MV-4-11 (cell line): ENCODE results near the gene RAD54L2.
A peak's percentile ranks its signal among the peaks of the same experiment; 100 is the strongest.
"Not testable (repeated sequence)": the region's sequence is repeated elsewhere in the genome, so short reads cannot be mapped to it uniquely, and the experiment has no call there.

Experiments
- DNase-seq: peaks from one replicate; lab custom pipeline; 2025; lab: John Stamatoyannopoulos, UW

The RAD54L2 gene

GRCh38 chr3:51539291-51539941 is 897 bp downstream of the RAD54L2 start:
- DNase-seq, result peak; percentile 13

DNA sequence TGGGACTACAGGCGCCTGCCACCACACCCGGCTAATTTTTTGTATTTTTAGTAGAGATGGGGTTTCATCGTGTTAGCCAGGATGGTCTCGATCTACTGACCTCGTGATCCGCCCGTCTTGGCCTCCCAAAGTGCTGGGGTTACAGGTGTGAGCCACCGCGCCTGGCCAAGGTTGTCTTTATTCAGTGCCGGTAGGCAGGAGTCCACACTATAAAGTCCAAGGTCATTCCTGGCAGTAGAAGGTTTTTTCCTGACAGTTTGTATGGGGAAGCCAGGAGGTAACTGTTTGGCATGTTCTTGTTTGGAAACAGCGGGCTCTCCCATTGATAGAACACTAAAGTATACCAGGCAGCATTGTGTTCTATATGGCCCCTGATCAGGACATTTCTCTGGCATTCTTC is 4.1 kb downstream of the RAD54L2 start:
- DNase-seq, result not testable (repeated sequence)

GRCh38 chr3:51544011-51544775 is 5.7 kb downstream of the RAD54L2 start:
- no peak for DNase-seq

DNA sequence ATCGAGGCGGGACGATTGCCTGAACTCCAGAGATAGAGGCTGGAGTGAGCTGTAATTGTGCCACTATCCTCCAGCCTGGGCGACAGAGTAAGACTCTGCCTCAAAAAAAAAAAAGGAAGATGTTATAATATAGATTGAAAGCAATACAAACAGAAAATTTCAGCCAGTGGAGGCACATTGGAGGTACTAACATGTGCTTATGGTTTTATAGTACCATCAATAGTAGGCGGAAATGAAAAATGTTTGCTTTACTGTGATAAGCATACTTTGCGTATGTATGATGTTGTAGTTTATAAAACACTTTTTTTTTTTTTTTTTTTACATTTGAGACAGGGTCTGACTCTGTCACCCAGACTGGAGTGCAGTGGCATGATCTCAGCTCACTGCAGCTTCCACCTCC is 8.8 kb downstream of the RAD54L2 start:
- no peak for DNase-seq

DNA sequence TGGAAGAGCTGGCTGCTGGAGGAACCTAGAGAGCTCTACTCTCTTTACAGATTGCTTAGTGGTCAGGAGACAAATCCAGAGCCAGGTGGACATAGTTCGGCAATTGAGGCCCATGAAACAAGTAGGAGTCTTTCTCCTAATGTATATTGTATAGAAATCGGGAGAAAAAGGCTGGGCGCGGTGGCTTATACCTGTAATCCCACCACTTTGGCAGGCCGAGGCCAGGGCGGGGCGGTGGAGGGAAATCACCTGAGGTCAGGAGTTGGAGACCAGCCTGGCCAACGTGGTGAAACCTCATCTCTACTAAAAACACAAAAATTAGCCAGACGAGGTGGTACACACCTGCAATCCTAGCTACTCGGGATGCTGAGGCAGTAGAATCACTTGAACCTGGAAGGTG is 10.8 kb downstream of the RAD54L2 start:
- DNase-seq, result no peak

DNA sequence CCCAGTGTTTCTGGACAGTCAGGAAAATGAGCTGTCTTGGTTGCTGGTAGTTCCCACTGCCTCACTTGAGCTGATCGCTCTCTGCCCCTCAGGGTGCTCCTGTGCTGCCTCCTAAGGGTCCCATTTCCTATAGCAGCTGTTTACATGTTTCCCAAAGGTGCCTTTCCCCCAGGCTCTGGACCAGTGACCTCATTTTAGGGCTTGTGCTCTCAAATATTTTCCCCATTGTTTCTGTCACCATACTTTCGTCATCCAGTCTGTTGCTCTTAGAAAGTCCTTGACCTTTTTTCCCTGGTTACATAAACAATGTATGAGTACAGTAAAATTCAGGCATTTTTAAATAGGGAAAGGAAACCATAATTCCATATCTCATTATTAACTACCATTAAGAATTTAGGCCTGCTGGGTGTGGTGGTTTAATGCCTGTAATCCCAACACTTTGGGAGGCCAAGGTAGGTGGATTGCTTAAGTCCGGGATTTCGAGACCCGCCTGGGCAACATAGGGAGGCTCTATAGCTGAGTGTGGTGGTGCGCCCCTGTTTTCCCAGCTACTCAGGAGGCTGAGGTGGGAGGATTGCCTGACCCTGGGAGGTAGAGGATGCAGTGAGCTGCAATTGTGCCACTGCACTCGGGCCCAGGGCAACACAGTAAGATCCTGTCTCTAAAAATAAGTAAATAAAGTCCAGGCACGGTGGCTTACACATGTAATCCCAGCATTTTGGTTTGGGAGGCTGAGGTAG is 11.7 kb downstream of the RAD54L2 start:
- DNase-seq, result no peak

DNA sequence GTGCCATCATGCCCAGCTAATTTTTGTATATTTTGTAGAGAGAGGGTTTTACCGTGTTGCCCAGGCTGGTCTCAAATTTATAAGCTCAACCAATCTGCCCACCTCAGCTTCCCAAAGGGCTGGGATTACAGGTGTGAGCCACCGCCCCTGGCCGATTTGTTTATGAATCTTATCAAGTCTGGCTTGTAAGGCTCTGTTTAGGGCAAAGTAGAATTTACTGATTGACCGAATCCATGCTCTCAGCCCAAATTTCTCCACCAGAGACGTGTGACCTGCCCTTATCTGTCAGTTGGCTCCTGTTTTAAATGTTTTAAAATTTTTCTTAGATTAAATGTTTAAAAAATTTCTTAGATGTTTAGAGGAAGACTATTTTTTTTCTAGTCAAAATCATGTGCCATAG is 19.5 kb downstream of the RAD54L2 start:
- DNase-seq, result no peak

GRCh38 chr3:51559411-51559888 is 20.9 kb downstream of the RAD54L2 start:
- DNase-seq, result no peak

DNA sequence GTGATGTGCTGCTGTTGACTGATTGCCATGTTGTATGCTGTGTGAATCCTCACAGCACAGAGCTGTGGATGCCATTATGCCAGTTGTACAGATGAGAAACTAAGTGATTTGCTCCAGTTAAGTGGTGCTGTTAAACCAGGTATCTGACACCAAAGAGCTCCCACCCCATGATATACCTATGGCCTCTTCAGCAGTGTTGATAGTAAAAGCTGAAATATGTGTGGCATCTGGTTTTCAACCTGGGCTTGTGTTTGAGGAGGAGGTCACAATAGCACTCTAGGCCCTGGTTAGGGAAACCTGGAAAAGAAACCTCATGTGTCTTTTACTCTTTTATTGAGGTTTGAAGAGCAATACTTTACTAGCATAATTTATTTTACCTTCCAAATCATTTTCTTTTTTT is 21.4 kb downstream of the RAD54L2 start:
- no peak for DNase-seq

DNA sequence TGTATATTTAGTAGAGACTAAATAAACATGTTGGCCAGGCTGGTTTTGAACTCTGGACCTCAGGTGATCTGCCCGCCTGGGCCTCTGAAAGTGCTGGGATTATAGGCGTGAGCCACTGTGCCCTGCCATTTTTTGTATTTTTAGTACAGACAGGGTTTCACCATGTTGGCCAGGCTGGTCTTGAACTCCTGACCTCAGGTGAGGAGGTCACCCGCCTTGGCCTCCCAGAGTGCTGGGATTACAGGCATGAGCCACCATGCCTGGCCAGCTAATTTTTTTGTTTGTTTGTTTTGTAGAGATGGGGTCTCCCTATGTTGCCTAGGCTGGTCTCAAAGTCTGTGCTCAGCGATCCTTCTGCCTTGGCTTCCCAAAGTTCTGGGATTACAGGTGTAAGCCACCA is 23.9 kb downstream of the RAD54L2 start:
- DNase-seq, result not testable (repeated sequence)

DNA sequence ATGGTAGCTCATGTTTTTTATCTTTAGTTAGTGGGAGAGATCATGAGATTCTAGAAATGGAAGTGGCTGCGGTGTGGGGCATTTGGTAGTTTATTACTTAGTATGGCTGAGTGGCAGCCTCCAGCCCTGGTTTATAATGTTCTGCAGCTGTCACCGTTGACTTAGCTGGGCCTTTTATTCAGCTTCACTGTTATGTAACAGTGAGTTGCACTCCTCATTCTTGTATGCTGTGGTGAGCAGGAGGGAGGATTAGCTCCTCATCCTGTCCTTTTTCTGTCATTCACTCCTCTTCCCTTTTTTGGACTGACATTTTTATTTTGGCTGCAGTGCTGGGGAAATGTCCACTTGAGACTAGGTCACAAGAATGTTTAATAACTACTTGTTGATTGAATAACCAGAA is 29.5 kb downstream of the RAD54L2 start:
- peak; percentile 94 for DNase-seq

- peak; percentile 23 for DNase-seq
Measured at GRCh38 chr3:51568996-51569395, 30.5 kb downstream of the RAD54L2 start.

GRCh38 chr3:51578238-51578637 is 39.7 kb downstream of the RAD54L2 start:
- DNase-seq, result no peak

DNA sequence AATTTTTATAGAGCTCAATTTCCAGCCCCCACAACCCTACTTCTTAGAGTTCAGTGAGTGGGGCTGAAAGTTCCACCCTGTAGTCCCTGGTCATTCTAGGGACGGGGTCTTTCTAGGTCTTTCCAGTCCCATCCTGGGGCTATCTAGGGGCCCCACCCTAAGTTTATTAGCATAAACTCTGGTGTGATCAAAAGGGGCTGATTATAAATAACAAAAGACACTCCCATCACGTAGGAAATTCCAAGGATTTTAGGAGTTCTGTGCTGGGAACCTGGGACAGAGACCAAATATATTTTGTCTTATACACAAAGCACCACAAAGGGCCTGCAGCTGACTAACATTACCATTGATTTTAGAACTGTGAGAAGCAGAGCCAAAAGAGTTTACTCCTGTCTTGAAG is 41.9 kb downstream of the RAD54L2 start:
- DNase-seq, result no peak

- no peak for DNase-seq
Measured at GRCh38 chr3:51581524-51581923, 43.0 kb downstream of the RAD54L2 start.

DNA sequence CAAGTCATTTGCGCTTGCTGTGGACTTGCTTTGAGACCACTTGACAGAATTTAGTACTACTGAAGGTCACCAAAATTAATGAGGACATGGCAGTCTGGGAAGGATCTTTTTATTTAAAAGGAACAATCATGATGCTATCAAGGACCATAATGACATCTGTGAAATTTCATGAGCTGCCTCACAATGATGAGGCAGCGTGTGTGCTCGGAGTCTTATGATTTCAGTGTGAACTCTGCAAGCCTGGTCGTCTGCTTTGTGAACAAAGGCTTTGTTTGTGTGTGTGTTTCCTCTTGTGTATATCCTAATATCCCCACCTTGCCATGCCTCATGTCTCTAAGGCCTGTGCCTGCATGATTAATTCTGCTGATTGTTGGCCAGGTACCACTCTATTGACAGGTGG is 46.7 kb downstream of the RAD54L2 start:
- no peak for DNase-seq

DNA sequence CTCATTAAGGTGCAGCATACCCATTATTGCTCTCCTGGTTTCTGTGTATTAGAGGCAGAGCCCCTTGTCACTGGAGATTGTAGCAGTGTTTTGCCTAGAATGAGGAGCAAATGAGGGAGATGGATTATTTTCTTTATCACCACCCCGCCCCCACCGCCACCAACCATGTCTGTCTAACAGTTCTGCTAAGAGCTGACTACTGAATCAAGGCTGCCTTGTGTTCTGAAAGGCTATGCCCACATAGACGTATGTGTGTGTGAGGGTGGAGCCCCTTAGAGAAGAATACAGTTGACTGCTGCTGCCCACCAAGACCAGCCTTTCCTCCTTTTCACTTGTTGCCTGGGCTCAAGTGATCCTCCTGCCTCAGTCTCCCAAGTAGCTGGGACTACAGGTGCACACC is 47.4 kb downstream of the RAD54L2 start:
- DNase-seq, result no peak
